Activated CD4-positive, alpha-beta T cell treated with anti-CD3 and anti-CD28 coated beads, Interleukin-2, amount 10 ng/mL, durations not matched to agents 24 days and 14 days (primary cell): ENCODE results near the gene PPP2CA. TPM values are rescaled to one million over a fixed set of nuclear protein-coding genes. Genes with fewer than 3 reads are reported as not detected.

Experiments used
- DNase-seq: peaks from one replicate; pipeline ENCODE4 v3.0.0; 2022
- H3K27ac Mint-ChIP-seq: one replicate; pipeline ENCODE4 v1.8.0; 2022; ENCODE audit warnings: mild to moderate bottlenecking, mixed read lengths
- H3K27me3 Mint-ChIP-seq: one replicate; pipeline ENCODE4 v1.8.0; 2022; ENCODE audit warnings: mixed read lengths
- H3K36me3 Mint-ChIP-seq: one replicate; pipeline ENCODE4 v1.8.0; 2022; ENCODE audit warnings: low read depth, mild to moderate bottlenecking, mixed read lengths
- H3K4me1 Mint-ChIP-seq: one replicate; pipeline ENCODE4 v1.8.0; 2021; ENCODE audit warnings: mixed read lengths
- H3K4me3 Mint-ChIP-seq: one replicate; pipeline ENCODE4 v1.8.0; 2022; ENCODE audit warnings: mild to moderate bottlenecking, moderate library complexity, mixed read lengths
- H3K9me3 Mint-ChIP-seq: one replicate; pipeline ENCODE4 v1.8.0; 2021; ENCODE audit warnings: mixed read lengths
- intact Hi-C: fragments of 100-400 bp; cut with micrococcal nuclease; formaldehyde crosslinking; loops from one replicate; pipeline ENCODE4 v1.15.1; 2023
- total RNA-seq: library from RNA; stranded (reverse); gene quantifications from 2 replicates; pipeline ENCODE4 v1.2.3, GENCODE V29; 2022

PPP2CA gene
- total RNA-seq, 1 donor from 2014 or later = 177 TPM

- no peak overlapping the region for H3K4me3 Mint-ChIP-seq
- H3K4me1 Mint-ChIP-seq = no peaks in the 10 kb centered on the region
- no peak for DNase-seq
- H3K36me3 Mint-ChIP-seq = no peaks in the 10 kb centered on the region
- H3K27me3 Mint-ChIP-seq = peaks cover 10% of the 10 kb centered on the region
- intact Hi-C loops = no loop called here
- H3K27ac Mint-ChIP-seq = no peak overlapping the region
- H3K9me3 Mint-ChIP-seq = no peaks in the 10 kb centered on the region
Measured at GRCh38 chr5:134250949-134251348, 25.1 kb upstream of the PPP2CA start.

DNA sequence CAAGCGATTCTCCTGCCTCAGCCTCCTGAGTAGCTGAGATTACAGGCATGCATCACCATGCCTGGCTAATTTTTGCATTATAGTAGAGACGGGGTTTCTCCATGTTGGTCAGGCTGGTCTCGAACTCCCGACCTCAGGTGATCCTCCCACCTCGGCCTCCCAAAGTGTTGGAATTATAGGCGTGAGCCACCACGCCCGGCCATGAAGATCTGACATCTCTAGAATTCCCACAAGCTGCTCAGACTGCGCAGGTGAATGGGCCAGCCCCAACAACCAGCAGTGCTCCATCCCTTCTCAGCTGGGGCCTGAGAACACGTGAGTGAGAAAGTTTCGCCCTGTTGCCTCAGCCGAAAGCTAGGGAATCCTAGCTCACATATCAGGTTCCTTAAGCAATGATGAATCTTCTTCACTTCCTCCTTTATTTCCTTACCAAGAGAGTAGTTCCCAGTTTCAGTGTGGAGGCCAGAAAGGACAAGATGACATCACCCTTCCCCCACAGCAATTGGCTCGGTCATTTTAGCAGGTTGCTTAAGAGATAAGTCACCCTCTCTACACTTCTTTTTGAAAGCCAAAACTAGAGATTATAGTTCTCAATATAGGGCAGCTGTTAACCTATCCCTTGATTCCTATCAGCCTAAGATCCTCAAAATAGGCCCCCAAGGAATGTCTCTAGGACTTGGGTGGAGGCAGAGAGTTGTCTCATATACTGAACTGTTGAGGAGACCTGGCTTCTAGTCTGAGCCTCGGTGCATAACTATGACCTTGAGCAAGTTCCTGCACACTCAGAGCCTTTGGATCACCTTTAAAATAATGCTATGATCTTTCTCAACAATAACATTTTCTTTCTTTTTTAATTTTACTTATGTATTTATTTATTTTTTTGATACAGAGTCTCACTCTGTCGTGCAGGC lies 23.9 kb upstream of the PPP2CA start:
- H3K4me3 Mint-ChIP-seq = no peak overlapping the region
- no peak for DNase-seq
- no peaks in the 10 kb centered on the region for H3K4me1 Mint-ChIP-seq
- H3K36me3 Mint-ChIP-seq = no peaks in the 10 kb centered on the region
- H3K27ac Mint-ChIP-seq = no peak overlapping the region
- H3K27me3 Mint-ChIP-seq = peaks cover 9% of the 10 kb centered on the region
- intact Hi-C loops = no loop called here
- no peaks in the 10 kb centered on the region for H3K9me3 Mint-ChIP-seq

- H3K27me3 Mint-ChIP-seq = peaks cover 5% of the 10 kb centered on the region
- no peaks in the 10 kb centered on the region for H3K4me1 Mint-ChIP-seq
- no peaks in the 10 kb centered on the region for H3K9me3 Mint-ChIP-seq
- no peak overlapping the region for H3K27ac Mint-ChIP-seq
- intact Hi-C loops = no loop called here
- no peak for DNase-seq
- no peak overlapping the region for H3K4me3 Mint-ChIP-seq
- H3K36me3 Mint-ChIP-seq = no peaks in the 10 kb centered on the region
Measured at GRCh38 chr5:134248256-134248655, 22.4 kb upstream of the PPP2CA start.

- Mint-ChIP-seq H3K27me3 (peaks cover 4% of the 10 kb centered on the region), H3K4me3 (no peak overlapping the region), H3K9me3 (no peaks in the 10 kb centered on the region), H3K4me1 (no peaks in the 10 kb centered on the region), H3K27ac (no peak overlapping the region), H3K36me3 (no peaks in the 10 kb centered on the region)
- intact Hi-C loops = no loop called here
- no peak for DNase-seq
Measured at GRCh38 chr5:134247428-134248224, 21.8 kb upstream of the PPP2CA start.

DNA sequence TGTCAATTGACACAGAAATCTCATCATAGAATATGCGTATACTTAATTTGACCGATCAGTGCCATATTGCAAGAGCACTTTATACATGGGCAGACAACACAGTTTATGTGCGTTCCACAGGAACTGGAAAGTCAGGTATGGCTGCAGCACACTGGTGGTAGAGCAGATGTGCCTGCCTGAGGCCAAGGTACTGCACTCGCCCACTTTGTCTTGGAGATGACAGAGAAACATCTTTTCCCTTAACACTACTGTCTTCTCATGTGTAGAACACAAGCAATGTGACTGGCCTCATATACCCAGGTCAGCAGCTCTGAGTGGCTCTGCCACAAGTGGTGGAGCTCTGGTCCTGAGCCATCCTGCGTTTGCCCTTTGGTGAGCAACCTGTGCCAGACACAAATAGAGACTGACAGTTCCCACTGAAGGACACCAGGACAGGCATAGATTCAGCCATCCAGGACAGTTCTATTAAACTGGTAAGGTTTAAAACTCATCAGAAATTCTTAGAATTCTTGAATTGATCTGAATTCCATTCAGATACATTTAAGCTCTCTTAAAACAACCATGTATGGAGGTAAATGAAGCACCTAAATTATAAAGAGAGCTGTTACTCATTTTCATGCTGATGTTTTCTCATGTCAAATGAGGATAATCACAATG lies 21.0 kb upstream of the PPP2CA start:
- no peaks in the 10 kb centered on the region for H3K36me3 Mint-ChIP-seq
- H3K4me3 Mint-ChIP-seq = no peak overlapping the region
- H3K9me3 Mint-ChIP-seq = no peaks in the 10 kb centered on the region
- no peak overlapping the region for H3K27ac Mint-ChIP-seq
- H3K4me1 Mint-ChIP-seq = no peaks in the 10 kb centered on the region
- intact Hi-C loops = no loop called here
- DNase-seq = no peak
- peaks cover 3% of the 10 kb centered on the region for H3K27me3 Mint-ChIP-seq

GRCh38 chr5:134245692-134246091 lies 19.8 kb upstream of the PPP2CA start:
- Mint-ChIP-seq H3K27me3 (peaks cover 4% of the 10 kb centered on the region), H3K27ac (no peak overlapping the region), H3K4me1 (no peaks in the 10 kb centered on the region), H3K4me3 (no peak overlapping the region), H3K36me3 (no peaks in the 10 kb centered on the region), H3K9me3 (no peaks in the 10 kb centered on the region)
- intact Hi-C loops = no loop called here
- DNase-seq = no peak

GRCh38 chr5:134245101-134245604 lies 19.3 kb upstream of the PPP2CA start:
- intact Hi-C loops = no loop called here
- DNase-seq = no peak
- Mint-ChIP-seq H3K4me1 (no peaks in the 10 kb centered on the region), H3K4me3 (no peak overlapping the region), H3K27ac (no peak overlapping the region), H3K9me3 (no peaks in the 10 kb centered on the region), H3K27me3 (peaks cover 9% of the 10 kb centered on the region), H3K36me3 (no peaks in the 10 kb centered on the region)

DNA sequence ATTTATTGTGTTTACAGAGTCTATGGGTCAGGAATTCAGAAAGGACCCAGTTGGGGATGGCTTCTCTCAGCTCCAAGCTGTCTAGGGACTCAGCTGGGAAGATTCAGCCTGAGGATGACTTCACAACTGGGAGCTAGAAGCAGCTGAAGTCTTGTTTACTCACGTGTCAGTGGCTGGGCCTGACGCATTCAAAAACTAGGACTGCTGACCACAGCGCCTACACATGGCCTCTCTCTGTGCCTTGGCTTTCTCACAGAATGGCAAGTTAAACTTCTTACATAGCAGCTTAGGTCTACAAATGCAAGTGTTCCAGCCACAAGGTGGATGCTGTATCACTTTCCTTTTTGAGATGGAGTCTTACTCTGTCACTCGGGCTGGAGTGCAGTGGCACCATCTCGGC lies 16.3 kb upstream of the PPP2CA start:
- intact Hi-C loops = no loop called here
- Mint-ChIP-seq H3K4me1 (no peaks in the 10 kb centered on the region), H3K4me3 (no peak overlapping the region), H3K36me3 (no peaks in the 10 kb centered on the region), H3K9me3 (no peaks in the 10 kb centered on the region), H3K27me3 (peaks cover 18% of the 10 kb centered on the region), H3K27ac (no peak overlapping the region)
- DNase-seq = no peak

- H3K27ac Mint-ChIP-seq = no peak overlapping the region
- H3K4me3 Mint-ChIP-seq = no peak overlapping the region
- intact Hi-C loops = no loop called here
- H3K36me3 Mint-ChIP-seq = no peaks in the 10 kb centered on the region
- no peak for DNase-seq
- no peaks in the 10 kb centered on the region for H3K9me3 Mint-ChIP-seq
- no peaks in the 10 kb centered on the region for H3K4me1 Mint-ChIP-seq
- peaks cover 30% of the 10 kb centered on the region for H3K27me3 Mint-ChIP-seq
Measured at GRCh38 chr5:134240421-134240962, 14.6 kb upstream of the PPP2CA start.

- intact Hi-C loops = no loop called here
- no peaks in the 10 kb centered on the region for H3K36me3 Mint-ChIP-seq
- H3K9me3 Mint-ChIP-seq = no peaks in the 10 kb centered on the region
- no peak for DNase-seq
- peak overlapping the region; percentile 29 for H3K27ac Mint-ChIP-seq
- H3K4me1 Mint-ChIP-seq = peaks cover 2% of the 10 kb centered on the region
- H3K27me3 Mint-ChIP-seq = peaks cover 36% of the 10 kb centered on the region
- H3K4me3 Mint-ChIP-seq = no peak overlapping the region
Measured at GRCh38 chr5:134236820-134237219, 10.9 kb upstream of the PPP2CA start.

- H3K9me3 Mint-ChIP-seq = no peaks in the 10 kb centered on the region
- DNase-seq = no peak
- no peaks in the 10 kb centered on the region for H3K36me3 Mint-ChIP-seq
- intact Hi-C loops = no loop called here
- H3K4me3 Mint-ChIP-seq = no peak overlapping the region
- H3K4me1 Mint-ChIP-seq = peaks cover 2% of the 10 kb centered on the region
- H3K27ac Mint-ChIP-seq = no peak overlapping the region
- H3K27me3 Mint-ChIP-seq = peaks cover 36% of the 10 kb centered on the region
Measured at GRCh38 chr5:134236318-134236717, 10.4 kb upstream of the PPP2CA start.

DNA sequence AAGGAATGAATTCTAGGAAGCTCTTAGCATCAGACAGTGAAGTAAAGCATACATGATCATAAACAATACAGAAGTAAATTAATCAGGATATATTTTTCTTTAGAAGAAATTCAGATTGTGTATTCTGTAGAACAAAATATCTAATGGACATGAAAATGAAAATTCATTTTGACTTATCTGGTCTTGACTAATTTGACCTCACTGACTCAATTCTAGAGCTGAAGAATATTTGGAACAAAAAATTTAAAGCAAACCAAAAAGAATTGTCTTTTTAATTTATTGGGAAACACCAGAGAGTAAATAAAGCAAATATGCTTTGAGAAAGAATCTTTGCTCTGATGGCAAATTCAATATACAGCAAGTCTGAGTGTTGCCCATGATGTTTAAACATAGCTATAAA lies 2.8 kb upstream of the PPP2CA start:
- Mint-ChIP-seq H3K27me3 (peaks cover 3% of the 10 kb centered on the region), H3K4me1 (peaks cover 25% of the 10 kb centered on the region), H3K36me3 (peaks cover 19% of the 10 kb centered on the region), H3K9me3 (no peaks in the 10 kb centered on the region), H3K4me3 (no peak overlapping the region), H3K27ac (no peak overlapping the region)
- intact Hi-C loops = loop anchor here (5.0 kb wide), 3 partner anchors 59 to 529 kb away; partner anchors contain the start of genes DDX46 and SEC24A
- DNase-seq = no peak

DNA sequence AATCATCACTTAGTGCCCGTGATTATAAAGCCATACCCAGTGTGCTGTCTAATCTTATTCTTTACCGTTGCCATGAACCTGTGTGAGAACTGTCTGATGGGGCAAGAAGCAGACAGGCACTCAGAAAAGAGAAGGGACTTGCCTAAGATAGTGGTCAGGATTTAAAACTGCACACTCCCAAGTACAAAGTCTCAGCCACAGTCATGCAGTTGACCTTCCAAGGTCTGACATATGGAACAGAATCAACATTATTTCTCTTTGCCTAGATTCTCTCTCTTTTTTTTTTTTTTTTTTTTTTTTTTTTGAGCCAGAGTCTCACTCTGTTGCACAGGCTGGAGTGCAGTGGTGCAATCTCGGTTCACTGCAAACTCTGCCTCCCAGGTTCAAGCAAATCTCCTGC lies 1.9 kb upstream of the PPP2CA start:
- Mint-ChIP-seq H3K27ac (peak overlapping the region; percentile 100), H3K27me3 (no peaks in the 10 kb centered on the region), H3K36me3 (peaks cover 24% of the 10 kb centered on the region), H3K4me1 (peaks cover 28% of the 10 kb centered on the region), H3K9me3 (no peaks in the 10 kb centered on the region), H3K4me3 (peak overlapping the region; percentile 97)
- intact Hi-C loops = loop anchor here (2.0 to 5.0 kb wide), 5 partner anchors 43 to 530 kb away; partner anchors contain the start of genes CAMLG, DDX46 and SEC24A
- DNase-seq = no peak
